ENCODE measurements around the gene HTR1D.
"Not testable (repeated sequence)": the region's sequence is repeated elsewhere in the genome, so short reads cannot be mapped to it uniquely, and the experiment has no call there.

The HTR1D gene

DNA sequence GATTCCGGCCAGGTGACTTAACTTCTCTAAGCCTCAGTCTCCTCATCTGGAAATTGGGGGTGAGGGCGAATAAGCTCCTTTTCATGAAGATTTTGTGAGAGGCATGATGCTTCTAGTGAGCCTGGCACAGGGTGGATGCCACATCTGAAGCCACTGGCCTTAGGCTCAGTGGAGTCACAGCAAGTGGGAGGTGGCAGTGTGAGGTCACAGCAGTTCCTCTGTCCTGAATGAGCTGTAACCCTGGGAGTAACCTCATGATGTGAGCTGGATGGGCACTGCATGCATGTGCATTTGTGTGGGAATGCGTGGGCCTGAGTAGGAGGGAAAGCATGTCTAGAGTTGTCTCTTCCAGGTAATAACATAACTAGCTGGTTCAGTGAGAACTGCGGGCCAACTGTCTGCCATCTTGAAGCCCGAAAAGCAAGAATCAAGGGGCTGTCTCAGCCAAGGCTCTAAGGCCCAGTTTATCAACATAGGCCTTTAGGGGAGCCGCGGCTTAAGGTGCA is 27.0 kb upstream of the HTR1D start:
- H3K4me3 ChIP-seq, result no peak overlapping the region

DNA sequence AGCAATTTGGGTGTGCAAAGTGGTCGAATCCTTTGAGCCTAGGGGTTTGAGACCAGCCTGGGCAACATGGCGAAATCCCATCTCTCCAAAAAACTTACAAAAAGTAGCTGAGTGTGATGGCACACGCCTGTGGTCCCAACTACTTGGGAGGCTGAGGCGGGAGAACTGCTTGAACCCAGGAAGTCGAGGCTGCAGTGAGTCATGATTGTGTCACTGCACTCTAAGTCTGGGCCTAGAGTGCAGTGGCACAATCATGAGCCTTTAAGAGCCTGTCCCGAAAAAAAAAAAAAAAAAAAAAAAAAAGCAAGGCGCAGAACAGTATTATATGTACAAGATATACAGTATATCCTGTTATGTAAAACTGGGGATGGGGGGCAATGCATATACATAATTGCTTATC is 25.1 kb upstream of the HTR1D start:
- Histone ChIP-seq H3K27me3 (no peaks in the 10 kb centered on the region), H3K9me3 (no peaks in the 10 kb centered on the region), H4K20me1 (no peaks in the 10 kb centered on the region), H3K4me2 (no peak overlapping the region), H3K9ac (no peak overlapping the region), H3K4me1 (no peaks in the 10 kb centered on the region), H3K4me3 (no peak overlapping the region), H3K27ac (no peak overlapping the region), H3K36me3 (no peaks in the 10 kb centered on the region)
- no peak for TF ChIP-seq Cebpa-rat (IDR thresholded peaks at IDR 0.05)

More for the DNA sequence above, 27.0 kb upstream of the HTR1D start:
- Histone ChIP-seq H3K4me1 (no peaks in the 10 kb centered on the region), H3K27ac (no peak overlapping the region), H3K27me3 (no peaks in the 10 kb centered on the region), H3K9ac (no peak overlapping the region), H3K9me3 (no peaks in the 10 kb centered on the region), H3K4me2 (no peak overlapping the region), H3K36me3 (no peaks in the 10 kb centered on the region), H4K20me1 (no peaks in the 10 kb centered on the region)
- TF ChIP-seq Cebpa-rat (IDR thresholded peaks at IDR 0.05), result no peak

DNA sequence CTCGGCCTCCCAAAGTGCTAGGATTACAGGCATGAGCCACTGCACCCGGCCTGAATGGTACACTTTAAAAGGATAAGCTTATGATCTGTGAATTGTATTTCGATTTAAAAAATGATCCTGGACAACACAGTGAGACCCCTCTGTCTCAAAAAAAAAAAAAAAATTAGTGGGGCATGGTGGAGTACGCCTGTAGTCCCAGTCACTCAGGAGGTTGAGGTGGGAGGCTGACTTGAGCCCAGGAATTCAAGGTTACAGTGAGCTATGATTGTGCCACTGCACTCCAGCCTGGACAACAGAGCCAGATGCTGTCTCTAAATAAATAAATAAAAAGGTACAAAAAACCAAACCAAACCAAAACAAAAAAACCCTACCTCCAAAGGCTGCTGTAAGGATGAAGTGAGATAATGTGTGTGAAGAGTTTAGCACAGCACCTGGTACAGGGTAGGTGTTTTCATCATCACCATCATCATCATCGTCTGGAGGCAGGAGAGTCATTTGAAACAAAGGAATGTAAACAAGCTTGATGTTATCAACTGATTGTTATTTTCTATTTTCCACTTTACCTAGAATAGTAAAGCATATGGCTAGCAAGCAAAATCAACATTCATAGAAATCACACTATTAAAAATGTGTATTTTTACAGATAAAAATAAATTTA is 22.5 kb upstream of the HTR1D start:
- Histone ChIP-seq H3K27me3 (no peaks in the 10 kb centered on the region), H3K9me3 (no peaks in the 10 kb centered on the region), H4K20me1 (no peaks in the 10 kb centered on the region), H3K36me3 (no peaks in the 10 kb centered on the region), H3K4me2 (no peak overlapping the region), H3K27ac (no peak overlapping the region), H3K9ac (no peak overlapping the region), H3K4me1 (no peaks in the 10 kb centered on the region), H3K4me3 (no peak overlapping the region)
- no peak for TF ChIP-seq Cebpa-rat (IDR thresholded peaks at IDR 0.05)

DNA sequence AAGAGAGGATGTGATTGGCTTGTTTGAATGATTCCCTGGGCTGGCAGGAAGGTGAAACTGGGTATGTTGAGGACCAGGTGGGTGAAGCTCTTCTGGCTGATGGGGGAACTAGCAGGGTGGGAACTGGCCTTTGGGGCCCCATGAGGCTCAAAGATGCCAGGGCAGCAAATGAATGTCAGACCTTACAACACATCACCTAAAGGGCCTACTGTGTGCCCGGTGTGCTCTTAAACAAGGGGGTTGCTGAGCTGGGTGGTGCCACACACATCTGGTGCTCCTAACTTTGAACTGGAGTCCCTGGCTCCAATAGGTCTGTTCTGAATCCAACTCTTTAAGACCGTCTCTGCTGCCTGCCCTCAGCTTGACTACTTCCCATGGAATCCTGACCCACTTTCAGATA is 21.3 kb upstream of the HTR1D start:
- no peaks in the 10 kb centered on the region for H3K27me3 ChIP-seq
- H3K9me3 ChIP-seq, result no peaks in the 10 kb centered on the region
- no peaks in the 10 kb centered on the region for H3K4me1 ChIP-seq
- H3K9ac ChIP-seq, result no peak overlapping the region
- no peak overlapping the region for H3K27ac ChIP-seq
- no peaks in the 10 kb centered on the region for H4K20me1 ChIP-seq
- no peak overlapping the region for H3K4me3 ChIP-seq
- no peaks in the 10 kb centered on the region for H3K36me3 ChIP-seq
- H3K4me2 ChIP-seq, result no peak overlapping the region
- TF ChIP-seq Cebpa-rat (IDR thresholded peaks at IDR 0.05), result no peak

DNA sequence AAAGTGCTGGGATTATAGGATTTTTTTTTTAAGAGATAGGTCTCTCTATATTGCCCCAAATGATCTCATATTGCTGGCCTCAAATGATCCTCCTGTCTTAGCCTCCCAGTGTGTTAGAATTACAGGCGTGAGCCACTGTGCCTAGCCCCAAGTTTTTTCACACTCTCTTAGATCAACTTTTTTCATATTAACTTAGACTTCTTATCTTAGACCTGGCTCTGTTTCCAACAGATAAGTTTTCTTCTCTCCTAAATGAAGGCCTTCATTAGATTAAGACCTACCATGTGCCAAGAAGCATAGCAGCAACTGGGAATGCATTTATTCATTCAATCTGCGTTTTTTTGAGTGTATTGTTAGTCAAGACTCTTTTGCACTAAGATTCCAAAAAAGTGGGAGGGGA is 20.2 kb upstream of the HTR1D start:
- H3K9me3 ChIP-seq, result no peaks in the 10 kb centered on the region
- no peak overlapping the region for H3K4me2 ChIP-seq
- no peaks in the 10 kb centered on the region for H3K27me3 ChIP-seq
- TF ChIP-seq Cebpa-rat (IDR thresholded peaks at IDR 0.05), result no peak
- H3K9ac ChIP-seq, result no peak overlapping the region
- no peak overlapping the region for H3K27ac ChIP-seq
- H3K4me1 ChIP-seq, result no peaks in the 10 kb centered on the region
- H3K4me3 ChIP-seq, result no peak overlapping the region
- H4K20me1 ChIP-seq, result no peaks in the 10 kb centered on the region
- H3K36me3 ChIP-seq, result no peaks in the 10 kb centered on the region

DNA sequence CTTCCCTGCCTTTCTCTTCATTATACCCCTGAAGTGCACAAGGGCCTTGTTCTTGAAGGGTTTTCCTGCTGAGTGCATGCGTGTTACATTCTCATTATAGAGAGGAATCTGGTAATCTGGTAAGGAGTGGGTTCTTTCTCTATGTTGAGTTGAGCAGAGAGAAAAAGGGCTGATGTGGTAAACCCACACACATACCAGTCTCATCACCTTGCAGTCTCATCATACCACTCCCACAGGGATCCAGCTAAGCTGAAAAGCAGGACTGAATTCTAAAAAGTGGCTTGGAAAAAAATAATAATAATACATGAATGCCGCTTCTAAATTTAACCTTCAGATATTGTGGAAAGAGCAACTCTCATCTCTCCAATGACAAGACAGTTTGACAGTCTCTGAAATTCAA is 10.5 kb upstream of the HTR1D start:
- Histone ChIP-seq H3K27ac (no peak overlapping the region), H3K36me3 (no peaks in the 10 kb centered on the region), H3K9me3 (no peaks in the 10 kb centered on the region), H3K4me2 (no peak overlapping the region), H3K9ac (no peak overlapping the region), H3K4me1 (no peaks in the 10 kb centered on the region), H3K4me3 (no peak overlapping the region), H4K20me1 (no peaks in the 10 kb centered on the region), H3K27me3 (no peaks in the 10 kb centered on the region)
- no peak for TF ChIP-seq Cebpa-rat (IDR thresholded peaks at IDR 0.05)

DNA sequence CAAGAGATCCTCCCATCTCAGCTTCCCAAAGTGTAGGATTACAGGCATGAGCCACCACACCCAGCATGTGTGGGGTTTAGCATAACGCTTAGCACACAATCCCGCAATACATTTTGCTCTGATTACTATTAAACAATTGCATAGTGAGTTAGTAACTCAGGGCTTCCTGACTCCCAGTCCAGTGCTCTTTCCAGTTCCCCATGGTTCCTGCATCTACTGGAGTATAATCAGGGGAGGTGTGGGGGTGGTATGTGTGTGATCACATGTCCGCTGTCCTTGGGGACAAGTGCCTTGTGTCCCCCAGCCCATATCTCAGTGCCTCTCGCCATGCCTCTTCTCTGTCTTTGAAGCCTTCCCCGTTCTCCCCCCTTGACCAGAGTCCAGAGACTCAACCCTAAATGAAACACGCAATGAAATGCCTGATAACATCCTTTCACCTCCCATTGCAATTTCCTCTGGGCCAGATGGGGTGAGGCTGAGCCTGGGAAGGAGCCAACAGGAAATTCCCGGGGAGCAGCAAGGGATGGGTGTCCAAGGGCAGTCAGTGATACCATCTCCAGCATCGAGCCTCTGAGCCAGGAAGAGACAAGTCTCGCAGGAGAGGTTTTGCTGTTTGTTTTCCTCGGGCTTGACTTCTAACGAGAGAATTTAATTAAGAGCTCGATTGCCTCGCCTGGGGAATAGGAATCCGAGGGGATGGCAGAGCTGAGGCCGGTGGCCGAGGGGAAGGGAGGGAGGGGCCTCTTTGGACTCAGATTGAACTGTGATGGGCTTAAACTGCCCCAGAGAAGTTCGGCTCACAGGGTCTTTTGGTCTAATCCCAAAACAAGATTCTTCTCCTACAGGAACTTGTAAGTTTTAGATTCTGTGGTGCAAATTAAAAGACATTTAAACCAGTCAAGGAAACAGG is 7.7 kb upstream of the HTR1D start:
- no peaks in the 10 kb centered on the region for H3K4me1 ChIP-seq
- no peaks in the 10 kb centered on the region for H3K36me3 ChIP-seq
- H4K20me1 ChIP-seq, result no peaks in the 10 kb centered on the region
- TF ChIP-seq Cebpa-rat (IDR thresholded peaks at IDR 0.05), result no peak
- peaks cover 7% of the 10 kb centered on the region for H3K27me3 ChIP-seq
- H3K4me2 ChIP-seq, result no peak overlapping the region
- H3K9me3 ChIP-seq, result no peaks in the 10 kb centered on the region
- no peak overlapping the region for H3K4me3 ChIP-seq
- no peak overlapping the region for H3K27ac ChIP-seq
- no peak overlapping the region for H3K9ac ChIP-seq

DNA sequence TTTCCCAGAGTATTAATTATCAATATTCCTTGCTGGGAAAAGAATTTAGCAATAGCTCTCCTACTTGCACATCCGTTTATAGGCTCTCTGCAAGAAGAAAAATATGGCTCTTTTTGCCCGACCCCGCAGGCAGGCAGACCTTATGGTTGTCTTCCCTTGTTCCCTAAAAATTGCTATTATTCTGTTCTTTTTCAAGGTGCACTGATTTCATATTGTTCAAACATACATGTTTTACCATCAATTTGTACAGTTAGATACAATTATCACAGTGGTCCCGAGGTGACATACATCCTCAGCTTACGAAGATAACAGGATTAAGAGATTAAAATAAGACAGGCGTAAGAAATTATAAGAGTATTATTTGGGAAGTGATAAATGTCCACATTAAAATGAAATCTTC is 6.7 kb upstream of the HTR1D start:
- H4K20me1 ChIP-seq, H3K4me2 ChIP-seq, H3K36me3 ChIP-seq, H3K4me3 ChIP-seq, H3K9ac ChIP-seq, H3K27ac ChIP-seq, H3K4me1 ChIP-seq, H3K9me3 ChIP-seq: not testable (repeated sequence)
- H3K27me3 ChIP-seq, result peaks cover 16% of the 10 kb centered on the region

DNA sequence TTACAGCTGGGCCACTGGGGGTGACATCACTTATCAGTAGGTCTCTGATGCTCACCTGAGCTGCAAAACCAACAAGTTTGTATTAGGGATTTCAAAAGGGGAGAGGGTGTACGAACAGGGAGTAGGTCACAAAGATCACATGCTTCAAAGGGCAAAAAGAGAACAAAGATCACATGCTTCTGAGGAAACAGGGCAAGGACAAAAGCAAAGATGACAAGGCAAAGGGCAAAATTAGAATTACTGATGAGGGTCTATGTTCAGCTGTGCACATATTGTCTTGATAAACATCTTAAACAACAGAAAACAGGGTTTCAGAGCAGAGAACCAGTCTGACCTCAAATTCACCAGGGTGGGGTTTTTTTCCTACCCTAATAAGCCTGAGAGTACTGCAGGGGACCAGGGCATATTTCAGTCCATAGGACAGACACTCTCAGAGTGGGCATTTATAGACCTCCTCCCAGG is 6.2 kb upstream of the HTR1D start:
- H3K27ac ChIP-seq, H3K4me2 ChIP-seq, H3K4me1 ChIP-seq: not testable (repeated sequence)

DNA sequence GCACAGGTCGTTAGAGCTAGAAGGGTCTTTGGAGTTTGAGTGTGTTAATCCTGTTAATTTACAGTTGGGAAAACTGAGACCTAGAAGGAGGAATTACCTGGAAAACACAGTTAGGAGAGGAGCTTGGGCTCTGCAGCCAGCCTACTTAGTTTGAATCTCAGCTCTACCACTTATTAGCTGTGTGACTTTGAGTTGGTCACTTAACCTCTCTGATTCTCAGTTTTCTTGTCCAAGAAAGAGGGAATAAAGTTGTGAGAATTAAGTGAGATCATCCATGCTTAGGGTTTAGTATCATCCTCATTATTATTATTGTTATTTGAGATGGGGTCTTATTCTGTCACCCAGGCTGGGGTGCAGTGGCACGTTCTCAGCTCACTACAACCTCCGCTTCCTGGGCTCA is 5.4 kb upstream of the HTR1D start:
- Histone ChIP-seq H4K20me1 (peaks cover 3% of the 10 kb centered on the region; the same call in 1 of the 2 replicates), H3K9me3 (no peaks in the 10 kb centered on the region), H3K9ac (no peak overlapping the region), H3K4me3 (no peak overlapping the region), H3K4me2 (no peak overlapping the region), H3K4me1 (no peaks in the 10 kb centered on the region), H3K27ac (no peak overlapping the region), H3K27me3 (peaks cover 28% of the 10 kb centered on the region), H3K36me3 (no peaks in the 10 kb centered on the region)
- no peak for TF ChIP-seq Cebpa-rat (IDR thresholded peaks at IDR 0.05)

More for the DNA sequence above, 6.2 kb upstream of the HTR1D start:
- not testable (repeated sequence) for H3K4me3 ChIP-seq, H3K36me3 ChIP-seq, H4K20me1 ChIP-seq, H3K9me3 ChIP-seq, H3K9ac ChIP-seq
- H3K27me3 ChIP-seq, result peaks cover 20% of the 10 kb centered on the region
